ENCODE data around the gene SMARCD3. TPM values are rescaled to one million over a fixed set of nuclear protein-coding genes. Genes with fewer than 3 reads are reported as not detected.

Gene SMARCD3
- total RNA-seq, 2 donors from 2014 or later: 40.0 to 43.5 TPM

DNA sequence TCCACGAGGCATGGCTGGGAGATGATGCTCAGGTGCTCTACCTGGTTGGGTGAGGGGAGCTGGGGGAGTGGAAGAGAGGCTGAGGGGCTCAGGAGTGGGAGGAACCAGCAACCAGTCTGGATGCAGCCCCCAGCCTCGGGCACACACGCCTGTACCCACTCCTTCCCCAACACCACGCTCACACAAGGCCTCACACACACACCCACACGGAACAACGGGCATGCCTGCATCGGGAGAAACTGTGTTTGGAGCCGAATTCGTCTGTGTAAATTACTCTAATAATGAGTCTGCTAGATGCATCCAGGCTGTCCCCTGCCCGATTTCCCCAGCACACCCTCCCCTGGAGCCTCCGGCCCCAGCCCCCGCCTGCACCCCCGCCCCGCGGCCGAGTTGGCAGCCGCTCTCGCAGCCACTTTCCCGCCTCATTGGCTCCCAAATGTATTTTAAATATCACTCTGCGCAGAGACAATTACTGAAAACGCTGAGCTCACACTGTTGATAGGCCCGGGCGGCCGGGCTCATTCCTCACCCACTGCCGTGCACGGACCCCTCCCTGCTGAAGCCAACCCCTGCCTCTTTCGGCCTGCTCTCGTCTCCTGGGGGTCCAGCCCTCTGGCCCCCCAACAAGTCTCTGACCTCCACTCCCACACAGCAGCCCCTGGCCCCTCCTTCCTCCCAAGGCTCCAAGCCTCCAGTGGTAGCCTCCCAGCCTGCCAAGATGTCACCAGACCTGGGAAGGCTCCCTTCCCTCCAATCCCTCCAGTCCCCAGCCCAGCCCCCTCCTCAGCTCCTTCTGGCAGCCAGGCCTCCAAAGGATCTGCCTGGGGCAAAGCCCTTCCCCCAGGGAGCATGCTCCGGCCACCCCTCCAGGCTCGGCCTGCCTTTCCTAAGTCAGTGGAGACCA lies 49.3 kb downstream of the SMARCD3 start:
- Mint-ChIP-seq H3K27me3 (ENCODE audit: insufficient read depth) (peaks cover 32% of the 10 kb centered on the region), H3K27ac (no peak overlapping the region), H3K4me3 (no peak overlapping the region), H3K4me1 (peaks cover 3% of the 10 kb centered on the region), H3K9me3 (no peaks in the 10 kb centered on the region), H3K36me3 (ENCODE audit: low read depth) (no peaks in the 10 kb centered on the region)
- H3K9me3 ChIP-seq (ENCODE audit: control insufficient read depth, low read length): no peaks in the 10 kb centered on the region
- no peaks in the 10 kb centered on the region for H3K27me3 ChIP-seq (ENCODE audit: control insufficient read depth, insufficient read depth, low read length, poor library complexity, severe bottlenecking)
- TF ChIP-seq, protein P1, sequence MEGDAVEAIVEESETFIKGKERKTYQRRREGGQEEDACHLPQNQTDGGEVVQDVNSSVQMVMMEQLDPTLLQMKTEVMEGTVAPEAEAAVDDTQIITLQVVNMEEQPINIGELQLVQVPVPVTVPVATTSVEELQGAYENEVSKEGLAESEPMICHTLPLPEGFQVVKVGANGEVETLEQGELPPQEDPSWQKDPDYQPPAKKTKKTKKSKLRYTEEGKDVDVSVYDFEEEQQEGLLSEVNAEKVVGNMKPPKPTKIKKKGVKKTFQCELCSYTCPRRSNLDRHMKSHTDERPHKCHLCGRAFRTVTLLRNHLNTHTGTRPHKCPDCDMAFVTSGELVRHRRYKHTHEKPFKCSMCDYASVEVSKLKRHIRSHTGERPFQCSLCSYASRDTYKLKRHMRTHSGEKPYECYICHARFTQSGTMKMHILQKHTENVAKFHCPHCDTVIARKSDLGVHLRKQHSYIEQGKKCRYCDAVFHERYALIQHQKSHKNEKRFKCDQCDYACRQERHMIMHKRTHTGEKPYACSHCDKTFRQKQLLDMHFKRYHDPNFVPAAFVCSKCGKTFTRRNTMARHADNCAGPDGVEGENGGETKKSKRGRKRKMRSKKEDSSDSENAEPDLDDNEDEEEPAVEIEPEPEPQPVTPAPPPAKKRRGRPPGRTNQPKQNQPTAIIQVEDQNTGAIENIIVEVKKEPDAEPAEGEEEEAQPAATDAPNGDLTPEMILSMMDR (conservative IDR thresholded peaks at IDR 0.05): no peak
- peak; percentile 75 for DNase-seq
- H3K27ac ChIP-seq (ENCODE audit: low read depth, low read length): peak overlapping the region; percentile 44
- H3K4me3 ChIP-seq (ENCODE audit: low read length): no peak overlapping the region
- H3K9ac ChIP-seq (ENCODE audit: extremely low read depth, low read length, poor library complexity, severe bottlenecking): no peak overlapping the region
- H3K36me3 ChIP-seq (ENCODE audit: control insufficient read depth, insufficient read depth, low read length): no peaks in the 10 kb centered on the region
- no peaks in the 10 kb centered on the region for H3K4me1 ChIP-seq (ENCODE audit: control insufficient read depth, insufficient read depth, low read length)
- 83 to 86% methylated on average over 27 to 30 of the region's 30 CpGs for WGBS, 2 experiments (ENCODE audit: insufficient coverage in 1 of 2, insufficient read length in 1 of 2)

DNA sequence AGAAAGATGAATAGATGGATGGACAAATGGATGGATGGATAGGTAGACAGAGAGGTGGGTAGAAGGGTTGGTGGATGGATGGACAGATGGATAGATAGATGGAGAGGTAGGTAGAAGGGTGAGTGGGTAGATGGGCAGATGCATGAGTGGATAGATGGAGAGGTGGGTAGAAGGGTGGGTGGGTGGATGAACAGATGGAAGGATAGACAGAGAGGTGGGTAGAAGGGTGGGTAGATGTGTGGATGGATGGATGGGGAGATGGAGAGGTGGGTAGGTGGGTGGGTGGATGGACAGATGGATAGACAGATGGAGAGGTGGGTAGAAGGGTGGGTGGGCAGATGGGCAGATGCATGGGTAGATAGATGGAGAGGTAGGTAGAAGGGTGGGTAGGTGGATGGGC lies 50.6 kb downstream of the SMARCD3 start:
- no peaks in the 10 kb centered on the region for H3K9me3 Mint-ChIP-seq
- Histone ChIP-seq H3K9ac (ENCODE audit: extremely low read depth, low read length, poor library complexity, severe bottlenecking) (no peak overlapping the region), H3K9me3 (ENCODE audit: control insufficient read depth, low read length) (no peaks in the 10 kb centered on the region), H3K4me3 (ENCODE audit: low read length) (no peak overlapping the region), H3K27me3 (ENCODE audit: control insufficient read depth, insufficient read depth, low read length, poor library complexity, severe bottlenecking) (no peaks in the 10 kb centered on the region), H3K4me1 (ENCODE audit: control insufficient read depth, insufficient read depth, low read length) (no peaks in the 10 kb centered on the region), H3K27ac (ENCODE audit: low read depth, low read length) (no peak overlapping the region), H3K36me3 (ENCODE audit: control insufficient read depth, insufficient read depth, low read length) (no peaks in the 10 kb centered on the region)
- H3K4me1 Mint-ChIP-seq: peaks cover 3% of the 10 kb centered on the region
- TF ChIP-seq, protein P1 (conservative IDR thresholded peaks at IDR 0.05): no peak
- H3K27me3 Mint-ChIP-seq (ENCODE audit: insufficient read depth): peaks cover 21% of the 10 kb centered on the region
- H3K4me3 Mint-ChIP-seq: no peak overlapping the region
- no peaks in the 10 kb centered on the region for H3K36me3 Mint-ChIP-seq (ENCODE audit: low read depth)
- DNase-seq: no peak
- H3K27ac Mint-ChIP-seq: no peak overlapping the region

DNA sequence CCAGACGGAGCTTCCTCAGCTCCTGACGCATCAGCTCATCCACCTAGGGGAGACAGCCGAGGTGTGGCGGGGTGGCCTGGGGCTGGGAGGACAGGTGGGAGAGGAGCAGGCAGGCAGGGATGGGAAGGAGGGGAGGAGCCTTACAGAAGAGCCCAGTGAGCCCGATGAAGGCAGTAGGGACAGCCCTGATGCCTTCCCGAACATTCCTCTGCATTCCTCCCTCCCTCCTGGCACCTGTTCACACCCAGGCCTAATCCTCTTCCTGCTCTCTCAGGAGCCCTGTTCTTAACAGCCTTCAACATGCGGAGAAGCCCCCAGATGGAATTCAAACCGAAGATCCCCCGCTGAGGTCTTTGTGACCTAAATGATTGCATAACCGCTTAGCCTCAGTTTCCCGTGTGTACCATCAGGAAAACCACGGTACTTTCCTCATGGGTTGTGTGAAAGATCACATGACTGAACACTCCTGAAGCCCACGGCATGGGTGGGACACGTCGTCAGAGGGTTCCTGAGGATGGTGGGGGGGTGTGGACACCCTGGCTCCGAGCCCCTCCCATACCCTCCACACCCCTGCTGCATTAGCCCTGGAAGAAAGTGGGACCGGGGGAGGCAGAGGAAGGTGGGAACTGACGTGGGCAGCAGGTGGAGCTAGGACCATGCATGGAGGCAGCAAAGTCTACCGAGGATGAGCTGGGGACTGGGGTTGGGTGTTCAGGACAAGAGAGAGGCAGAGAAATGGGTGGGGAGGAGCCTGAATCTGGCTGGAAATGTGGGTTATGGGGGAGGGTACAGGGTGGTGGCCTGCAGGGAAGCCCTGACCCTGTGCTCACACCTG lies 52.7 kb downstream of the SMARCD3 start:
- no peaks in the 10 kb centered on the region for H3K36me3 Mint-ChIP-seq (ENCODE audit: low read depth)

More for the DNA sequence above, 52.7 kb downstream of the SMARCD3 start:
- no peak overlapping the region for H3K27ac Mint-ChIP-seq
- 71 to 76% methylated on average over 5 to 18 of the region's 19 CpGs for WGBS, 2 experiments (ENCODE audit: insufficient coverage in 1 of 2, insufficient read length in 1 of 2)
- H3K4me3 Mint-ChIP-seq: no peak overlapping the region
- no peak overlapping the region for H3K27ac ChIP-seq (ENCODE audit: low read depth, low read length)
- DNase-seq: peak; percentile 81
- H3K9ac ChIP-seq (ENCODE audit: extremely low read depth, low read length, poor library complexity, severe bottlenecking): no peak overlapping the region
- H3K4me1 Mint-ChIP-seq: peaks cover 3% of the 10 kb centered on the region
- peaks cover 13% of the 10 kb centered on the region for H3K27me3 Mint-ChIP-seq (ENCODE audit: insufficient read depth)
- no peaks in the 10 kb centered on the region for H3K36me3 ChIP-seq (ENCODE audit: control insufficient read depth, insufficient read depth, low read length)
- no peaks in the 10 kb centered on the region for H3K27me3 ChIP-seq (ENCODE audit: control insufficient read depth, insufficient read depth, low read length, poor library complexity, severe bottlenecking)
- no peaks in the 10 kb centered on the region for H3K9me3 ChIP-seq (ENCODE audit: control insufficient read depth, low read length)
- TF ChIP-seq, protein P1 (conservative IDR thresholded peaks at IDR 0.05): no peak
- no peaks in the 10 kb centered on the region for H3K9me3 Mint-ChIP-seq
- H3K4me1 ChIP-seq (ENCODE audit: control insufficient read depth, insufficient read depth, low read length): no peaks in the 10 kb centered on the region
- H3K4me3 ChIP-seq (ENCODE audit: low read length): no peak overlapping the region

All from endodermal cell (in vitro differentiated cells).